GM12878 (cell line): ENCODE measurements around the gene WDR11. TPM values are rescaled to one million over a fixed set of nuclear protein-coding genes. Genes with fewer than 3 reads are reported as not detected.

Source experiments
- ATAC-seq: fragments of 200-7000 bp; cut with Tn5 transposase; 3 replicates; pipeline ENCODE4 v1.9.1; 2020; ENCODE audit warnings: mild to moderate bottlenecking, moderate library complexity
- BruUV-seq: library from RNA; stranded (reverse); fragments of 400-500 nt; replicated peaks from 2 replicates; lab custom pipeline; 2021; lab: Mats Ljungman, UMichigan
- CTCF ChIA-PET: fragments of 300-600 bp; sonication (Branson Sonifier 250); formaldehyde crosslinking; extraction: SDS; loops from one replicate; lab custom pipeline; 2021; ENCODE audit warnings: inconsistent platforms; lab: Yijun Ruan, JAX
- POLR2A ChIA-PET: fragments of 350-600 bp; formaldehyde crosslinking; extraction: SDS; loops from one replicate; lab custom pipeline; 2021; ENCODE audit warnings: inconsistent platforms; lab: Charles Lee
- RAD21 ChIA-PET: fragments of 300-600 bp; sonication (Branson Sonifier 250); formaldehyde crosslinking; loops from one replicate; lab custom pipeline; 2023; ENCODE audit warnings: antibody characterized with exemption; ENCODE audit not compliant: unreplicated experiment; lab: Charles Lee
- SMC1A ChIA-PET: fragments of 300-600 bp; sonication (Branson Sonifier 250); formaldehyde crosslinking; loops from one replicate; lab custom pipeline; 2023; ENCODE audit not compliant: unreplicated experiment, uncharacterized antibody; lab: Charles Lee
- DNase-seq: peaks from one replicate; pipeline ENCODE4 v3.0.0-alpha.2; 2011; ENCODE audit warnings: low read depth, low spot score
- FAIRE-seq: peaks from 3 replicates; lab custom pipeline; 2011; peaks lifted over from hg19 to GRCh38; lab: Jason Lieb, UNC
- H2AFZ ChIP-seq: 2 replicates; pipeline ENCODE4 v1.6.0; 2011; ENCODE audit warnings: low read depth, low read length, control low read depth; ENCODE audit not compliant: control insufficient read depth
- H3K27ac ChIP-seq: 2 replicates; pipeline ENCODE4 v1.5.1; 2011; ENCODE audit warnings: control low read depth; ENCODE audit not compliant: control insufficient read depth, insufficient read depth
- H3K27me3 ChIP-seq, 2 experiments: replicated peaks in 1 of 2; 2 replicates each; pipeline versions ENCODE4 v1.6.0 to v1.6.1; 2011; ENCODE audit warnings: low read length in 1 of 2; ENCODE audit not compliant: control insufficient read depth in 2 of 2, insufficient read depth in 2 of 2
- H3K36me3 ChIP-seq, 2 experiments: 2 replicates each; pipeline ENCODE4 v1.5.1; 2011; ENCODE audit warnings: low read length in 1 of 2; ENCODE audit not compliant: control insufficient read depth in 2 of 2, insufficient read depth in 2 of 2
- H3K4me1 ChIP-seq: 2 replicates; pipeline ENCODE4 v1.6.1; 2011; ENCODE audit warnings: mild to moderate bottlenecking, low read length, moderate library complexity, mixed read lengths; ENCODE audit not compliant: control insufficient read depth, insufficient read depth
- H3K4me2 ChIP-seq: 2 replicates; pipeline ENCODE4 v1.6.0; 2011; ENCODE audit warnings: control low read depth; ENCODE audit not compliant: control insufficient read depth, insufficient read depth
- H3K4me3 ChIP-seq: fragments of 200-600 bp; sonication (generic); 2 replicates; pipeline ENCODE4 v1.5.1; 2016
- H3K79me2 ChIP-seq: 2 replicates; pipeline ENCODE4 v1.6.0; 2011; ENCODE audit warnings: low read length; ENCODE audit not compliant: control insufficient read depth, insufficient read depth
- H3K9ac ChIP-seq: 2 replicates; pipeline ENCODE4 v1.8.0; 2011; ENCODE audit warnings: low read length, control low read depth, mixed read lengths; ENCODE audit not compliant: control insufficient read depth, insufficient read depth
- H3K9me3 ChIP-seq: replicated peaks from 3 replicates; pipeline ENCODE4 v1.5.1; 2011; ENCODE audit warnings: mild to moderate bottlenecking, low read length; ENCODE audit not compliant: control insufficient read depth, insufficient read depth
- H4K20me1 ChIP-seq: 2 replicates; pipeline ENCODE4 v1.6.0; 2011; ENCODE audit not compliant: control insufficient read depth, insufficient read depth
- CEBPB ChIP-seq, 2 experiments: fragments of 150-350 bp in 1 of 2; IDR thresholded peaks; 2 replicates each; pipeline ENCODE4 v1.6.1; 2012 to 2014; ENCODE audit warnings: low read depth in 2 of 2, low read length in 2 of 2, borderline replicate concordance in 1 of 2, inconsistent platforms in 1 of 2
- ESRRA ChIP-seq: IDR thresholded peaks from 2 replicates; pipeline ENCODE4 v1.6.1; 2012; ENCODE audit warnings: mild to moderate bottlenecking, low read length, improper control_type of control experiment
- FOXK2 ChIP-seq: fragments of 450-650 bp; IDR thresholded peaks from 2 replicates; pipeline ENCODE4 v1.6.1; 2017; ENCODE audit warnings: mild to moderate bottlenecking, moderate library complexity
- HDGF ChIP-seq: fragments of 450-650 bp; IDR thresholded peaks from 2 replicates; pipeline ENCODE4 v1.6.1; 2016; ENCODE audit warnings: antibody characterized with exemption
- MXI1 ChIP-seq: fragments of 150-350 bp; IDR thresholded peaks from 2 replicates; pipeline ENCODE4 v1.6.1; 2011; ENCODE audit warnings: low read depth, mild to moderate bottlenecking, inconsistent platforms, low read length, improper control_type of control experiment
- RUNX3 ChIP-seq: IDR thresholded peaks from 2 replicates; pipeline ENCODE4 v1.6.1; 2012; ENCODE audit warnings: low read length, inconsistent platforms
- SREBF2 ChIP-seq: IDR thresholded peaks from 2 replicates; pipeline ENCODE4 v1.6.1; 2012; ENCODE audit warnings: mild to moderate bottlenecking, low read length
- TAF1 ChIP-seq: IDR thresholded peaks from 2 replicates; pipeline ENCODE4 v1.6.1; 2011; ENCODE audit warnings: mild to moderate bottlenecking, low read depth, low read length, borderline replicate concordance
- TCF7 ChIP-seq: IDR thresholded peaks from 2 replicates; pipeline ENCODE4 v1.6.1; 2014; ENCODE audit warnings: antibody characterized with exemption, borderline replicate concordance
- USF2 ChIP-seq: IDR thresholded peaks from 2 replicates; pipeline ENCODE4 v1.6.1; 2011; ENCODE audit warnings: low read depth, low read length, improper control_type of control experiment, borderline replicate concordance
- ZNF687 ChIP-seq: fragments of 450-650 bp; IDR thresholded peaks from 2 replicates; pipeline ENCODE4 v1.6.1; 2017; ENCODE audit warnings: mild to moderate bottlenecking, moderate library complexity
- WGBS: methylation state at CpG from one replicate; pipeline ENCODE4 v1.1.6; 2016; ENCODE audit warnings: low lambda C conversion rate; ENCODE audit not compliant: insufficient replicate concordance, insufficient coverage; ENCODE audit errors: missing lambda C conversion rate; 5-methylcytosine and 5-hydroxymethylcytosine counted together
- in situ Hi-C: fragments of 300-500 bp; cut with MboI; formaldehyde crosslinking; loops from 9 replicates; pipeline ENCODE4 v1.14.3; 2018; ENCODE audit warnings: mixed read lengths
- intact Hi-C: fragments of 100-400 bp; cut with micrococcal nuclease; formaldehyde crosslinking; loops from one replicate; pipeline ENCODE4 v1.14.2; 2022; ENCODE audit not compliant: unreplicated experiment
- polyA plus RNA-seq, 11 experiments: library from polyadenylated mRNA; depleted of rRNA in 4 of 11; unstranded in 6 of 11; stranded (reverse) in 5 of 11; fragments of >200 nt; fragmentation: Nextera tagmentation in 4 of 11; fragmentation: Illumina TruSeq in 1 of 11; extraction: Ambion mirVana in 4 of 11; extraction: Trizol in 1 of 11; gene quantifications; 1 replicate in 1 of 11; 2 replicates in 10 of 11; pipeline versions ENCODE4 v1.2.1 to v1.2.3, GENCODE V29; 2011 to 2016; ENCODE audit warnings: inconsistent platforms in 2 of 11, missing spikeins in 2 of 11, low read depth in 1 of 11
- total RNA-seq, 4 experiments: library from RNA; depleted of rRNA in 3 of 4; stranded (reverse); fragments of >200 nt in 3 of 4; fragmentation: Illumina TruSeq in 1 of 4; extraction: Trizol in 1 of 4; gene quantifications; 2 replicates each; pipeline versions ENCODE4 v1.2.1 to v1.2.3, GENCODE V29; 2013 to 2021
- TF ChIP-seq, protein P1 (sequence below): IDR thresholded peaks from 2 replicates; pipeline ENCODE4 v1.6.1; 2012; ENCODE audit warnings: low read depth, low read length, improper control_type of control experiment
- TF ChIP-seq, protein P2 (sequence below): IDR thresholded peaks from 2 replicates; pipeline ENCODE4 v1.6.1; 2012; ENCODE audit warnings: mild to moderate bottlenecking, low read depth, low read length

Gene WDR11
- total and polyA plus RNA-seq, 10 of the 15 experiments (the other 5 are each of a cell fraction or from before 2014, with no cell fraction given): 21.3 to 132 (median 42.6) TPM

DNA sequence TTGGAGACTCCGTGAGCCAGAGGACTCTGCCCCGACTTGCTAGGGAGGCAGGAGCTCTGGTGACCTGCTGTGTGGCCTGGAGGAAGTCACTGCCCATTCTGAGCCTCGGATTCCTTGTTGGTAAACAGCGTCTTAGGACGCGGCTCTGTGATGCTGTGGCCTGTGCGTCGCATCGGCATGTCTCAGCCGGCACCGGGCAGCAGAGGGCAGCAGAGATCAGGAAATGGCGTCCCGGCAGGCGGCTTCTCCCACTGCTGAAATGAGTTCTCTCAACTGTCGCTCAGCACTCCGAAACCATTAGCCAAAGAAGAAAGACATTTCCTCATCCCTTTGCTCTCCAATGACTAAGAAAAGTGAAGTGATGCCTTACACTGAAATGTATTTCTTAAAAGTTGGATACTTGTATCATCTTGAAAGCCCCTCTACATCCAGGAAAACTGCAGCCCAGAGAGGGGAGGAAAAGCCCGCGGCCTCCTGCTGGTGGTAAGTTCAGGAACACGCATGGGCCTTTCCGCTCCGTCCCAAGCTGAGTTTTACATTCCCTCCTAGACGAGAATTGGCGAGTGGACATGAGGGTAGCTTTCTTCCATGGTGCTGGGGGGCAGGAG lies 91.7 kb downstream of the WDR11 start (continued):
- TF ChIP-seq FOXK2: no peak

DNA sequence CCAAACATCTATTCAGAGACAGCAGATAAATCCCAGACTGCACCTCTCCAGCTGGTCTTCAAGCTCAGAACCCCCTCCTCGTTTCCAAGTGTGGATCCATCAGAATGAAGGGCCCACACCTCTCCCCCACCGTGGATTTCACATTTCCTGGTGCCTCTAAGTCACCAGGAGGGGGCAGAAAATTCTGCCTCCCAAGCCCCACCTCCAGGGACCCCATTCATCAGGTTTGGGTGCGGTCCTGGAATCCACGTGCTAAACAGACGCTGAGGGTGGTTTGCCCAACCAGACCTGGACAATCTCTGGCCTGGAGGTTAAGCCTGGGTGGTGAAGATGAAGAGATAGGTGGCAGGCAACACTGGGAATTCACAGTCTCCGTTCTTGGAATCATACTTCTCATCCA lies 92.4 kb downstream of the WDR11 start:
- Histone ChIP-seq H3K79me2 (no peaks in the 10 kb centered on the region), H3K27me3 (no peaks in the 10 kb centered on the region; a peak in 2 of 4 replicates), H4K20me1 (no peaks in the 10 kb centered on the region), H3K9ac (no peak overlapping the region), H3K27ac (no peak overlapping the region), H3K4me3 (no peak overlapping the region), H3K36me3 (no peaks in the 10 kb centered on the region), H3K9me3 (no peaks in the 10 kb centered on the region), H3K4me2 (no peak overlapping the region), H2AFZ (no peak overlapping the region), H3K4me1 (no peaks in the 10 kb centered on the region)
- RAD21 ChIA-PET: interaction anchor here (0.7 kb wide), 1 partner anchor 666 kb away, joined by 3 read pairs; no protein-coding TSS in a partner anchor
- 58% methylated on average over 6 of the region's 6 CpGs for WGBS
- DNase-seq: no peak
- no peak for ATAC-seq
- BruUV-seq: no TSS peak
- in situ Hi-C loops (loop anchor here (5.0 kb wide), 2 partner anchors 669 to 959 kb away; no protein-coding TSS in a partner anchor), intact Hi-C loops (loop anchor here (1.0 to 2.0 kb wide), 3 partner anchors 665 to 957 kb away; no protein-coding TSS in a partner anchor)
- CTCF ChIA-PET: interaction anchor here (0.8 to 1.6 kb wide), 5 partner anchors 25 to 957 kb away, joined by 3 to 7 read pairs (median 3); no protein-coding TSS in a partner anchor
- TF ChIP-seq SREBF2 (no peak), HDGF (no peak), FOXK2 (no peak), ESRRA (no peak), ZNF687 (no peak), USF2 (no peak), TCF7 (no peak), RUNX3 (no peak), CEBPB (IDR thresholded peaks at IDR 0.05; ENCODE audit: borderline replicate concordance in 1 of 2, low read depth in 2 of 2, low read length in 2 of 2) (no peak), MXI1 (no peak), TAF1 (no peak)
- TF ChIP-seq, protein P1, sequence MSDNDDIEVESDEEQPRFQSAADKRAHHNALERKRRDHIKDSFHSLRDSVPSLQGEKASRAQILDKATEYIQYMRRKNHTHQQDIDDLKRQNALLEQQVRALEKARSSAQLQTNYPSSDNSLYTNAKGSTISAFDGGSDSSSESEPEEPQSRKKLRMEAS: no peak
- TF ChIP-seq, protein P2, sequence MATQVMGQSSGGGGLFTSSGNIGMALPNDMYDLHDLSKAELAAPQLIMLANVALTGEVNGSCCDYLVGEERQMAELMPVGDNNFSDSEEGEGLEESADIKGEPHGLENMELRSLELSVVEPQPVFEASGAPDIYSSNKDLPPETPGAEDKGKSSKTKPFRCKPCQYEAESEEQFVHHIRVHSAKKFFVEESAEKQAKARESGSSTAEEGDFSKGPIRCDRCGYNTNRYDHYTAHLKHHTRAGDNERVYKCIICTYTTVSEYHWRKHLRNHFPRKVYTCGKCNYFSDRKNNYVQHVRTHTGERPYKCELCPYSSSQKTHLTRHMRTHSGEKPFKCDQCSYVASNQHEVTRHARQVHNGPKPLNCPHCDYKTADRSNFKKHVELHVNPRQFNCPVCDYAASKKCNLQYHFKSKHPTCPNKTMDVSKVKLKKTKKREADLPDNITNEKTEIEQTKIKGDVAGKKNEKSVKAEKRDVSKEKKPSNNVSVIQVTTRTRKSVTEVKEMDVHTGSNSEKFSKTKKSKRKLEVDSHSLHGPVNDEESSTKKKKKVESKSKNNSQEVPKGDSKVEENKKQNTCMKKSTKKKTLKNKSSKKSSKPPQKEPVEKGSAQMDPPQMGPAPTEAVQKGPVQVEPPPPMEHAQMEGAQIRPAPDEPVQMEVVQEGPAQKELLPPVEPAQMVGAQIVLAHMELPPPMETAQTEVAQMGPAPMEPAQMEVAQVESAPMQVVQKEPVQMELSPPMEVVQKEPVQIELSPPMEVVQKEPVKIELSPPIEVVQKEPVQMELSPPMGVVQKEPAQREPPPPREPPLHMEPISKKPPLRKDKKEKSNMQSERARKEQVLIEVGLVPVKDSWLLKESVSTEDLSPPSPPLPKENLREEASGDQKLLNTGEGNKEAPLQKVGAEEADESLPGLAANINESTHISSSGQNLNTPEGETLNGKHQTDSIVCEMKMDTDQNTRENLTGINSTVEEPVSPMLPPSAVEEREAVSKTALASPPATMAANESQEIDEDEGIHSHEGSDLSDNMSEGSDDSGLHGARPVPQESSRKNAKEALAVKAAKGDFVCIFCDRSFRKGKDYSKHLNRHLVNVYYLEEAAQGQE: no peak
- SMC1A ChIA-PET: interaction anchor here (0.6 to 1.3 kb wide), 3 partner anchors 119 to 958 kb away, joined by 3 to 5 read pairs (median 4); no protein-coding TSS in a partner anchor
- FAIRE-seq: no peak
- POLR2A ChIA-PET: no interaction called here
